Measurements from ENCODE around the gene SMYD3. TPM values are rescaled to one million over a fixed set of nuclear protein-coding genes. Genes with fewer than 3 reads are reported as not detected.

The SMYD3 gene
- total RNA-seq, 2 donors from 2014 or later, result 23.8 to 34.0 TPM

GRCh38 chr1:245915841-245916240, 591.2 kb downstream of the SMYD3 start:
- Mint-ChIP-seq H3K9me3 (peaks cover 11% of the 10 kb centered on the region), H3K27ac (no peak overlapping the region), H3K4me3 (no peak overlapping the region), H3K4me1 (no peaks in the 10 kb centered on the region), H3K36me3 (ENCODE audit: low read depth) (peaks cover 8% of the 10 kb centered on the region), H3K27me3 (no peaks in the 10 kb centered on the region)
- no peak for ATAC-seq (replicated peaks)

- Mint-ChIP-seq H3K4me1 (no peaks in the 10 kb centered on the region), H3K9me3 (peaks cover 8% of the 10 kb centered on the region), H3K4me3 (no peak overlapping the region), H3K27ac (no peak overlapping the region), H3K27me3 (no peaks in the 10 kb centered on the region), H3K36me3 (ENCODE audit: low read depth) (peaks cover 8% of the 10 kb centered on the region)
- ATAC-seq (replicated peaks), result no peak
Measured at GRCh38 chr1:245915406-245915805, 591.7 kb downstream of the SMYD3 start.

GRCh38 chr1:245908543-245908942, 598.5 kb downstream of the SMYD3 start:
- no peaks in the 10 kb centered on the region for H3K36me3 Mint-ChIP-seq (ENCODE audit: low read depth)
- no peak overlapping the region for H3K4me3 Mint-ChIP-seq
- no peaks in the 10 kb centered on the region for H3K4me1 Mint-ChIP-seq
- no peak overlapping the region for H3K27ac Mint-ChIP-seq
- H3K9me3 Mint-ChIP-seq, result peaks cover 6% of the 10 kb centered on the region
- H3K27me3 Mint-ChIP-seq, result no peaks in the 10 kb centered on the region
- no peak for ATAC-seq (replicated peaks)

DNA sequence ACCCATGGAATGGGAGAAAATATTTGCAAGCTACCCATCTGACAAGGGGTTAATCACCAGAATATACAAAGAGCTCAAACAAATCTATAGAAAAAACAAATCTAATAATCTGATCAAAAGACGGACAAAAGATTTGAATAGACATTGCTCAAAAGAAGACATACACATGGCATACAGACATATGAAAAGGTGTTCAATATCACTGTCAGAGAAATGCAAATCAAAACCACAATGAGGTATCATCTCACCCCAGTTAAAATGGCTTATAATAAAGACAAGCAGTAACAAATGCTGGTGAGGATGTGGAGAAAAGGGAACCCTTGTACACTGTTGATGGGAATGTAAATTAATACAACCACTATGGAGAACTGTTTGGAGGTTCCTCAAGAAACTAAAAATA, 600.9 kb downstream of the SMYD3 start:
- no peak overlapping the region for H3K4me3 Mint-ChIP-seq
- no peak overlapping the region for H3K27ac Mint-ChIP-seq
- H3K27me3 Mint-ChIP-seq, result no peaks in the 10 kb centered on the region
- no peaks in the 10 kb centered on the region for H3K4me1 Mint-ChIP-seq
- no peak for ATAC-seq (replicated peaks)
- peaks cover 4% of the 10 kb centered on the region for H3K9me3 Mint-ChIP-seq
- H3K36me3 Mint-ChIP-seq (ENCODE audit: low read depth), result no peaks in the 10 kb centered on the region

DNA sequence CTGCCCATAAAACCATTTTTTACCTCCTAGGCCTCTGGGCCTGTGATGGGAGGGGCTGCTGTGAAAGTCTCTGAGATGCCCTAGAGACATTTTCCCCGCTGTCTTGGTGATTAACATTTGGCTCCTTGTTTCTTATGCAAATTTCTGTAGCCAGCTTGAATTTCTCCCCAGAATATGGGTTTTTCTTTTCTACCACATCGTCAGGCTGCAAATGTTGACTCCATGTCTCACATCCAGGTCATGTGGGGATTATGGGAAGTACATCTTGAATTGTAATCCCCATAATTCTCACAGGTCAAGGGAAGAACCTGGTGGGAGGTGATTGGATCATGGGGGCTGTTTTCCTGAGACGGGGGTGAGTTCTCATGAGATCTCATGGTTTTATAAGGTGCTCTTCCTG, 603.2 kb downstream of the SMYD3 start:
- peaks cover 4% of the 10 kb centered on the region for H3K9me3 Mint-ChIP-seq
- ATAC-seq (replicated peaks), result no peak
- H3K4me3 Mint-ChIP-seq, result no peak overlapping the region
- H3K36me3 Mint-ChIP-seq (ENCODE audit: low read depth), result no peaks in the 10 kb centered on the region
- no peaks in the 10 kb centered on the region for H3K27me3 Mint-ChIP-seq
- no peaks in the 10 kb centered on the region for H3K4me1 Mint-ChIP-seq
- no peak overlapping the region for H3K27ac Mint-ChIP-seq

DNA sequence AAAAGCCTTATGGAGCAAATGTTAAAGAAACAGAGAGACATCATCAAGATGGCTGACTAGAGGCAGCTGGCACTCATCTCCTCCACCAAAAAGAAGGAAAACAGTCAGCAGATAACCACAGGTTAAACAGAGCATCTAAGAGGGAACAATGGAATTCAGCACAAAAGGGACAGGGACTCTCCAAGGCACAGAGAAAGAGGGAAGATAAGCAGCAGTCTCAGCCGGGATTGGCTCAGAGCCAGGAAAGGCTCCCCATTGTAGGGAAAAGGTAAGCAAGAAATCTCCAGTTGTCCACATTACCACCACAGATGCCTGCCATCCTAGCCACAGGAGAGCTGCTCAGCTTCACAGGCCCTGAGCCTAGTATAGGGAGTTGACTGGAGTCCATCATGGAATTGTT, 605.5 kb downstream of the SMYD3 start:
- no peaks in the 10 kb centered on the region for H3K27me3 Mint-ChIP-seq
- H3K36me3 Mint-ChIP-seq (ENCODE audit: low read depth), result no peaks in the 10 kb centered on the region
- H3K4me1 Mint-ChIP-seq, result no peaks in the 10 kb centered on the region
- no peak overlapping the region for H3K4me3 Mint-ChIP-seq
- ATAC-seq (replicated peaks), result no peak
- H3K9me3 Mint-ChIP-seq, result peaks cover 4% of the 10 kb centered on the region
- H3K27ac Mint-ChIP-seq, result no peak overlapping the region

DNA sequence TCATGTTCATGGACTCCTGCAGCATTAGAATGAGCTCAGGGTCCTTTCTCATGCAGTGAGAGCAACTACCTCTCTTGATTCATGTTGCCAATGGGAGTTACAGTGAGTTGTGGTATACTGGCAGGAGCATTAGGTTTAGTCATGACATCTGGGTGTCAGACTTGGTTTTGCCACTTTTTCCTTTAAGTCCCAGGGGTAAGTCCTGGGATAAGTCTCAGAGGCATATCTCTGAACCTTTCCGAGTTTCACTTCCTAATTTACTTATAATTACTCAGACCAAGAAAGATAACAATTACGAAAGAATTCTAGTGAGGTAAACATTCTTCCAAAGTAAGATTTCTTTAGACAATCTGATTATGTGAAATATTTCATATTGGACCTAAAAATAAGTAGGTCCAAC, 606.0 kb downstream of the SMYD3 start:
- Mint-ChIP-seq H3K4me1 (no peaks in the 10 kb centered on the region), H3K36me3 (ENCODE audit: low read depth) (no peaks in the 10 kb centered on the region), H3K9me3 (peaks cover 4% of the 10 kb centered on the region), H3K27ac (no peak overlapping the region), H3K27me3 (no peaks in the 10 kb centered on the region), H3K4me3 (no peak overlapping the region)
- ATAC-seq (replicated peaks), result no peak

DNA sequence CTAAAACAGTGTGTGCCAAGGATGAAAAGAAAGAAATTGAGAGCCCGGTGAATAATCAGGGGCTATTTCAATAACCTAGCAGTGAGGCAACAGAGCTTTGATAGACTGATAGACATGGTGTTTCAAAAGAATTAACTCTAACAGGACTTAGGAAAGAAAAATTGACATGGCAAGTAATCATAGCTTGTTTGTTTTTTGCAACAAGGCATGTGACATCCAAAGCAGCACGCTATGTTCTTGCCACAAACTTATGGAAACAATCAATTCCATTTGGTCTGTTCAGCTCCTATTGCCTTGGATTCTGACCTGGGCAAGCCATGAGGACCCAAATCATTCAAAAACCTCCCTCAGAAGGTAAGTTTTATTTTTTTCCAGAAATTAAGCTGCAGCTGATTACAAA, 608.5 kb downstream of the SMYD3 start:
- ATAC-seq (replicated peaks), result no peak
- Mint-ChIP-seq H3K4me3 (no peak overlapping the region), H3K36me3 (ENCODE audit: low read depth) (no peaks in the 10 kb centered on the region), H3K27me3 (no peaks in the 10 kb centered on the region), H3K9me3 (peaks cover 6% of the 10 kb centered on the region), H3K4me1 (no peaks in the 10 kb centered on the region), H3K27ac (no peak overlapping the region)

- Mint-ChIP-seq H3K9me3 (peaks cover 5% of the 10 kb centered on the region), H3K36me3 (ENCODE audit: low read depth) (no peaks in the 10 kb centered on the region), H3K27me3 (no peaks in the 10 kb centered on the region), H3K27ac (no peak overlapping the region), H3K4me3 (no peak overlapping the region), H3K4me1 (no peaks in the 10 kb centered on the region)
- ATAC-seq (replicated peaks), result no peak
Measured at GRCh38 chr1:245896258-245896657, 610.8 kb downstream of the SMYD3 start.

- H3K36me3 Mint-ChIP-seq (ENCODE audit: low read depth), result no peaks in the 10 kb centered on the region
- H3K4me3 Mint-ChIP-seq, result no peak overlapping the region
- no peak overlapping the region for H3K27ac Mint-ChIP-seq
- peaks cover 4% of the 10 kb centered on the region for H3K9me3 Mint-ChIP-seq
- no peaks in the 10 kb centered on the region for H3K27me3 Mint-ChIP-seq
- ATAC-seq (replicated peaks), result no peak
- H3K4me1 Mint-ChIP-seq, result no peaks in the 10 kb centered on the region
Measured at GRCh38 chr1:245895455-245895959, 611.6 kb downstream of the SMYD3 start.

DNA sequence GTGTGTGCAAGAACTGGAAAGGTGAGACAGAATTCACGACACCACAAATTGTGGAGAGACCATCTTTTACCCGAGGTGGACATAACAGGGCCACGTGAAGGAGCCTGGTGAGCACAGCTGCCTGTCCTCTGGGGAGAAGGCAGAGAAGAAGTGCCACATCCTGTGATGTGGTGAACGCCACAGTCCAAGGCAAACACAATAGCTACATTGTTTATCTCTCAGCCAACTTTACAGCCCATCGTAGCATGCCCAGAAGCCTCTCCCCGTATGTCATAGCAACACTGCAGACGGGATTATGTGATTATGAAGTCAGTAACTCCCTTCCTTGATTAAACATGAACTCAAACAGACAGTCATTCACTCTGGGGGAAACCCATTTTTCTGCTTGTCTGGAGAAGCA, 612.2 kb downstream of the SMYD3 start:
- H3K9me3 Mint-ChIP-seq, result peaks cover 4% of the 10 kb centered on the region
- H3K4me3 Mint-ChIP-seq, result no peak overlapping the region
- H3K27ac Mint-ChIP-seq, result no peak overlapping the region
- no peak for ATAC-seq (replicated peaks)
- H3K4me1 Mint-ChIP-seq, result no peaks in the 10 kb centered on the region
- no peaks in the 10 kb centered on the region for H3K27me3 Mint-ChIP-seq
- no peaks in the 10 kb centered on the region for H3K36me3 Mint-ChIP-seq (ENCODE audit: low read depth)

DNA sequence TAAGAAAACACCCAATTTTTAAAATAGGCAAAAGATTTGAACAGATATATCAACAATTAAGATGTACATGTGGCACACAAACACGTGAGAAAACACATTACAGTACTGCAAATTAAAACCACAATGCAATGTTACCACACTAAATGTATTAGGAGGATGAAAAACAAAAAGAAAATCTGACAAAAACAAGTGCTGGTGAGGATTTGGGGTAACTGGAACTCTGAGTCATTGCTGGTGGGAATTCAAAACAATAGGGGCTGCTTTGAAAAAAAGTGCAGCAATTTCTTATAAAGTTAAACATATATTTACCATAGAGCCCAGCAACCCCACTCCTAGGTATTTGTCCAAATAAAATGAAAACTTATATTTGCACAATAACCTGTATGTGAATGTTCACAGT, 614.1 kb downstream of the SMYD3 start:
- no peak overlapping the region for H3K4me3 Mint-ChIP-seq
- no peak for ATAC-seq (replicated peaks)
- H3K27me3 Mint-ChIP-seq, result no peaks in the 10 kb centered on the region
- no peak overlapping the region for H3K27ac Mint-ChIP-seq
- no peaks in the 10 kb centered on the region for H3K4me1 Mint-ChIP-seq
- no peaks in the 10 kb centered on the region for H3K36me3 Mint-ChIP-seq (ENCODE audit: low read depth)
- peaks cover 4% of the 10 kb centered on the region for H3K9me3 Mint-ChIP-seq

DNA sequence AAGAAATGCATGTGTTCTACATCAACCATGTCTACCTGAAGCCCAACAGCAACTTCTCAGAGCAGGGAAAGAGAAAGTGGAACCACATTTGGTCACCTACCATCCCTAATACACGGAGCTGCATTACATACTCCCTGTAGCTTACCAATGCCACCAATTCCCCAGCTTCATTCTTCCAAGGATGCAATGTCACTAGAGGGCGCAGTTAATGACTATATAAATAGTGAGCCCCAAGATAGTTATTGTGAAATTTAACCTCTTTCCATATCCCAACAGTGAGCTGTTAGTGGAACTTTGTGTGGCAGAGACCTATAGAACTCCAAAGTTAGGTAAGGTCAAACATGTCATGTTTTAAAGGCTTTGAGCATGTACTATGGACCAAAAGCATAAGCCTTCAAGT, 618.3 kb downstream of the SMYD3 start:
- no peaks in the 10 kb centered on the region for H3K36me3 Mint-ChIP-seq (ENCODE audit: low read depth)
- ATAC-seq (replicated peaks), result no peak
- no peak overlapping the region for H3K27ac Mint-ChIP-seq
- no peaks in the 10 kb centered on the region for H3K27me3 Mint-ChIP-seq
- H3K4me1 Mint-ChIP-seq, result no peaks in the 10 kb centered on the region
- H3K9me3 Mint-ChIP-seq, result peaks cover 4% of the 10 kb centered on the region
- H3K4me3 Mint-ChIP-seq, result no peak overlapping the region

GRCh38 chr1:245887829-245888228, 619.2 kb downstream of the SMYD3 start:
- Mint-ChIP-seq H3K9me3 (no peaks in the 10 kb centered on the region), H3K36me3 (ENCODE audit: low read depth) (no peaks in the 10 kb centered on the region), H3K27me3 (no peaks in the 10 kb centered on the region), H3K27ac (no peak overlapping the region), H3K4me3 (no peak overlapping the region), H3K4me1 (no peaks in the 10 kb centered on the region)
- ATAC-seq (replicated peaks), result no peak

DNA sequence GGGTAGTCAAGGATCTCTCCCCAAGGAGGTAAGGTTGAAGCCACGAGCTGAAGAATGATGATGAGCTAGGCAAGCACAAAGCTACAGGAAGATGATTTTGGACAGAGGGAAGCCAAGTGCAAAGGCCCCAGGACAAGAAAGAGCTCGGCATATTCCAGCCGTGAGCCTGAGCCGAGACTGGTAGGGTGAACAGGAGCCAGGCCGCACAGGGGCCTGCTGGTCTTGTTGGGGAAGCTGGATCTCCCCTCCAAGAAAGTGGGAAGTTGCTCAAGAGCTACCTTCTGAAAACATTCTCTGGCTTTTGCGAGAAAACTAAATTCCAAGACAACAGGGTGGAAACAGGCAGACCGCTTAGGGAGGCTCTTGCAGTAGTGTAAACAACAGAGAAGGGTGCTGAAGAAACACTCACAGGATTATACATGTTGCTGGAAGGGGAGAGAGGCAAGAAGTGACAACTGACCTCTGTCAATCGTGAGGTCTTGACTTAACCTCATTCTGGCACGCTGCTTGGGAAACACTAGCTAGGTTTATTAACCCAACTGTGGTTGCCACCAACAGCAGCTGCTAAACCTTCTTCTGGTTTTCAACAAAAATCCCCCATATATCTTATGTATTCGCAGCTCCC, 625.2 kb downstream of the SMYD3 start:
- no peaks in the 10 kb centered on the region for H3K4me1 Mint-ChIP-seq
- no peaks in the 10 kb centered on the region for H3K36me3 Mint-ChIP-seq (ENCODE audit: low read depth)
- H3K27ac Mint-ChIP-seq, result no peak overlapping the region
- no peak for ATAC-seq (replicated peaks)
- no peaks in the 10 kb centered on the region for H3K9me3 Mint-ChIP-seq
- H3K4me3 Mint-ChIP-seq, result no peak overlapping the region
- no peaks in the 10 kb centered on the region for H3K27me3 Mint-ChIP-seq
